ENCODE data around the gene ISYNA1.

The ISYNA1 gene

GRCh38 chr19:18467978-18468377 lies 30.0 kb upstream of the ISYNA1 start:
- TF ChIP-seq, protein P1, sequence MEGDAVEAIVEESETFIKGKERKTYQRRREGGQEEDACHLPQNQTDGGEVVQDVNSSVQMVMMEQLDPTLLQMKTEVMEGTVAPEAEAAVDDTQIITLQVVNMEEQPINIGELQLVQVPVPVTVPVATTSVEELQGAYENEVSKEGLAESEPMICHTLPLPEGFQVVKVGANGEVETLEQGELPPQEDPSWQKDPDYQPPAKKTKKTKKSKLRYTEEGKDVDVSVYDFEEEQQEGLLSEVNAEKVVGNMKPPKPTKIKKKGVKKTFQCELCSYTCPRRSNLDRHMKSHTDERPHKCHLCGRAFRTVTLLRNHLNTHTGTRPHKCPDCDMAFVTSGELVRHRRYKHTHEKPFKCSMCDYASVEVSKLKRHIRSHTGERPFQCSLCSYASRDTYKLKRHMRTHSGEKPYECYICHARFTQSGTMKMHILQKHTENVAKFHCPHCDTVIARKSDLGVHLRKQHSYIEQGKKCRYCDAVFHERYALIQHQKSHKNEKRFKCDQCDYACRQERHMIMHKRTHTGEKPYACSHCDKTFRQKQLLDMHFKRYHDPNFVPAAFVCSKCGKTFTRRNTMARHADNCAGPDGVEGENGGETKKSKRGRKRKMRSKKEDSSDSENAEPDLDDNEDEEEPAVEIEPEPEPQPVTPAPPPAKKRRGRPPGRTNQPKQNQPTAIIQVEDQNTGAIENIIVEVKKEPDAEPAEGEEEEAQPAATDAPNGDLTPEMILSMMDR (IDR thresholded peaks at IDR 0.05; ENCODE audit: control insufficient read depth, insufficient read depth, low read depth, low read length, missing control alignments): no peak
- no peak overlapping the region for H3K4me3 ChIP-seq (ENCODE audit: control insufficient read depth, low read depth, low read length)
- DNase-seq (ENCODE audit: low read depth): no peak

DNA sequence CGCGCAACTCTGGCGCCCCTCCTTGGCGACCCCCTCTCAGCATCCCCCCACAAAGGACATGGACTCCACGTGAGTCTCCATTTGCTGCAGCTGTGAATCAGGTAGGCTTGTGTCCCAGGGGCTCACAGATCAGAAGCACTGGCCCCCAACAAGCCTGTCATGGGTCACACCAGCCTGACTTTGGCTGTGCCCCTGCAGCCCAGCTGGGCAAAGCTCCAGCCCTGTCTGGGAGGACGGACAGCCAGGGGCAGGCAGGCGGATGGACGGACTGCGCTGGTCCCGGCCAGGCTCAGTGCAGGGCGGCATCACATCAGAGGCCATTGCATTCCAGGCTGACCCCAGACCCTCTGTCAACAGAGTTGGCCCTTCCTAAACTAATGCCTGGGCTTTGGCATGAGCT lies 28.4 kb upstream of the ISYNA1 start:
- TF ChIP-seq, protein P1 (IDR thresholded peaks at IDR 0.05; ENCODE audit: control insufficient read depth, insufficient read depth, low read depth, low read length, missing control alignments): no peak
- DNase-seq (ENCODE audit: low read depth): no peak
- H3K4me3 ChIP-seq (ENCODE audit: control insufficient read depth, low read depth, low read length): no peak overlapping the region

GRCh38 chr19:18465964-18466339 lies 28.0 kb upstream of the ISYNA1 start:
- TF ChIP-seq, protein P1 (IDR thresholded peaks at IDR 0.05; ENCODE audit: control insufficient read depth, insufficient read depth, low read depth, low read length, missing control alignments): no peak
- H3K4me3 ChIP-seq (ENCODE audit: control insufficient read depth, low read depth, low read length): no peak overlapping the region
- no peak for DNase-seq (ENCODE audit: low read depth)

DNA sequence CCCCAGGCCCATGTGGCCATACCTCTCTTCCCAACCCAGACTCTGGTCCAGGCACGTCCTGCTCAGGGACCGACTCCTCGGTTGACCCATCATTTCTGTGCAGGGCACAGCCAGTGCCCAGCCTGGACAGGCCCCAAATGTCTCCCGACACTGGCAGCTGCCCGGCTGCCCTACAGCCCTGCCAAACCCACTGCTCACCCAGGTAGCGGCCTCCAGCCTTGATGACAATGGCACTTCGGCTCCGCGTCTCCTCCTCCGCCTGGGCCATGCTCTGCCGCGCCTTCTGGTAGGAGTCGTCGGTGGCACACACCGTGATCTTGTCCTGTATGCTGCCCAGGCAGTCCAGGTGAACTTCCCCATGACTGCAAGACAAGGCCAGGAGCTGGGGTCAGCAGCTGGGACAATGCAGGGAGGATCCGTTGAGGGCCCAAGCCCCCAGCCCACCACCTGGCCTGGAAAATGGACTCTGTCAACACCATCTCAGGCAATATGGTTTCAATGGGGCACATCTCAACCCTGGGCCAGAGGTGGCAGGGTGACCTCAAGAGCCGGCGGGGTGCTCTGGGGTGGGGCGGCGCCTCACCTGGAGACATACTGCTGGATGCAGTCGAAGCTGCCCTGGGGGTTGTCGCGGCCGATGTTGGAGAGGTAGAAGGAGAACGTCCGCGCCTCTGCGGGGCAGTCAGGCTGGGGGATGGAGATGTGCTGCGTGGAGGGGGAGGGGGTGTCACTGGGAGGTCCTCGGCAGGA lies 27.5 kb upstream of the ISYNA1 start:
- TF ChIP-seq, protein P1 (IDR thresholded peaks at IDR 0.05; ENCODE audit: control insufficient read depth, insufficient read depth, low read depth, low read length, missing control alignments): no peak
- no peak for DNase-seq (ENCODE audit: low read depth)
- no peak overlapping the region for H3K4me3 ChIP-seq (ENCODE audit: control insufficient read depth, low read depth, low read length)

- H3K4me3 ChIP-seq (ENCODE audit: control insufficient read depth, low read depth, low read length): no peak overlapping the region
- TF ChIP-seq, protein P1 (IDR thresholded peaks at IDR 0.05; ENCODE audit: control insufficient read depth, insufficient read depth, low read depth, low read length, missing control alignments): no peak
- no peak for DNase-seq (ENCODE audit: low read depth)
Observed at GRCh38 chr19:18464646-18465045, 26.7 kb upstream of the ISYNA1 start.

DNA sequence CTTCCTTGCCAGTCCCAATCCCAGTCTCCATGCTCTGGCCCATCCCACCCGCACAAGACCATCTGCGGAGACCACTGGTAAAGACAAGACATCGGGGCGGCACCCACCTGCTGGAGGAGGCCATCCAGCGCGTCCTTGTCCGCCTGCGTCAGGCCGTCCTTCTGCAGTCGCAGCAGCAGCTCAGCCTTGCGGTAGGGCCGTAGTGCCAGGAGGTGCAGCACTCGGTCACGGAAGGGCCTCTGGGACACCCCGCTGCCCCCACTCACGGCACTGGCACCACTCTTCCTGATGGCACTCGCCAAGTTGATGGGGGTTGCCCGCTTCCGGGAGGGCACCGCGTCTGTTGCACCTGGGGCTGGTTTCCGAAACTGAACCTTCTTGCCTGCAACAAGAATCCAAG lies 23.5 kb upstream of the ISYNA1 start:
- DNase-seq (ENCODE audit: low read depth): no peak
- H3K4me3 ChIP-seq (ENCODE audit: control insufficient read depth, low read depth, low read length): no peak overlapping the region
- TF ChIP-seq, protein P1 (IDR thresholded peaks at IDR 0.05; ENCODE audit: control insufficient read depth, insufficient read depth, low read depth, low read length, missing control alignments): no peak
